GM10248 (cell line): ENCODE data around the gene RRM1.
"Not testable (repeated sequence)": the region's sequence is repeated elsewhere in the genome, so short reads cannot be mapped to it uniquely, and the experiment has no call there.

ENCODE experiments used
- CTCF ChIA-PET: fragments of 300-600 bp; sonication (Branson Sonifier 250); formaldehyde crosslinking; extraction: SDS; loops from one replicate; lab custom pipeline; 2021; ENCODE audit warnings: antibody characterized with exemption; lab: Yijun Ruan, JAX
- POLR2A ChIA-PET: fragments of 350-650 bp; sonication (Branson Sonifier 250); formaldehyde crosslinking; extraction: SDS; loops from one replicate; lab custom pipeline; 2020; ENCODE audit warnings: antibody characterized with exemption; lab: Yijun Ruan, JAX
- DNase-seq: peaks from one replicate; pipeline ENCODE4 v3.0.0; 2012; ENCODE audit errors: extremely low spot score
- TF ChIP-seq, protein P1 (sequence below): IDR thresholded peaks from 2 replicates; pipeline ENCODE4 v1.5.1; 2012; ENCODE audit warnings: mild to moderate bottlenecking, low read depth; ENCODE audit errors: extremely low read depth, missing control alignments, control extremely low read depth

The RRM1 gene

GRCh38 chr11:4161305-4161704 lies 66.7 kb downstream of the RRM1 start:
- DNase-seq: no peak
- TF ChIP-seq, protein P1, sequence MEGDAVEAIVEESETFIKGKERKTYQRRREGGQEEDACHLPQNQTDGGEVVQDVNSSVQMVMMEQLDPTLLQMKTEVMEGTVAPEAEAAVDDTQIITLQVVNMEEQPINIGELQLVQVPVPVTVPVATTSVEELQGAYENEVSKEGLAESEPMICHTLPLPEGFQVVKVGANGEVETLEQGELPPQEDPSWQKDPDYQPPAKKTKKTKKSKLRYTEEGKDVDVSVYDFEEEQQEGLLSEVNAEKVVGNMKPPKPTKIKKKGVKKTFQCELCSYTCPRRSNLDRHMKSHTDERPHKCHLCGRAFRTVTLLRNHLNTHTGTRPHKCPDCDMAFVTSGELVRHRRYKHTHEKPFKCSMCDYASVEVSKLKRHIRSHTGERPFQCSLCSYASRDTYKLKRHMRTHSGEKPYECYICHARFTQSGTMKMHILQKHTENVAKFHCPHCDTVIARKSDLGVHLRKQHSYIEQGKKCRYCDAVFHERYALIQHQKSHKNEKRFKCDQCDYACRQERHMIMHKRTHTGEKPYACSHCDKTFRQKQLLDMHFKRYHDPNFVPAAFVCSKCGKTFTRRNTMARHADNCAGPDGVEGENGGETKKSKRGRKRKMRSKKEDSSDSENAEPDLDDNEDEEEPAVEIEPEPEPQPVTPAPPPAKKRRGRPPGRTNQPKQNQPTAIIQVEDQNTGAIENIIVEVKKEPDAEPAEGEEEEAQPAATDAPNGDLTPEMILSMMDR: no peak
- POLR2A ChIA-PET: no interaction called here
- CTCF ChIA-PET: no interaction called here

DNA sequence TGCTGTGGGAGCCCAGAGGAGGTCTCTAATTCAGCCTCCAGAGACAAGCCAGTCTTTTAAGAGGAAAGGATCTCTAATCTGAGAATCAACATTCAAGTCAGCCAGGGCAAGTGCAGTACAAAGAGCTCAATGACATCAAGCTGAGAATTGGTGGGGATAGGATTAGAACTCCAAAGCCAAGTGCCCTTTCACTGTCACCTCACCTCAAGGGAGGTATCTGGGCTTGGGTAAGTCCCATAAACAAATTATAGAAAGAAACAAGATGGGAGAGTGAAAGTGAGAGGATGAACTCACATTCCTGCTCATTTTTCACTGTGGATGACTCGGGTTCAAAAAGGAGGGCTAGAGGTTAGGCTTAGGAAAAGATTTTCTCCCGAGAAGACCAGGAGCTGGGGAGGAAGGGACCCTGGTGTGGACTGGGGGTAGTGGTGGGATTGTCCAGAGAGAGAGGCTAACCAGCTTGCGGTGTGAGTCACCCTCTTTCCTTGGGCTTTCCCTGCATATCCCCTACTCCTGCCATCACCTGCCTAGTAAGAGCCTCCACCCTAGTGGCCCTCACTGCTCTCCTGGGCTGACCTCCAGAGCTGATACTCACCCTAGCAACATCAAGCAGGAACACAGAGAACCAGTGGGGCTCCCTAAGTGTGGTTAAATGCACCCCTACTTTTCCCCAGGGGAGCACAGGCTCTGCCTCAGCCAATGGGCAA lies 70.4 kb downstream of the RRM1 start:
- POLR2A ChIA-PET: no interaction called here

DNA sequence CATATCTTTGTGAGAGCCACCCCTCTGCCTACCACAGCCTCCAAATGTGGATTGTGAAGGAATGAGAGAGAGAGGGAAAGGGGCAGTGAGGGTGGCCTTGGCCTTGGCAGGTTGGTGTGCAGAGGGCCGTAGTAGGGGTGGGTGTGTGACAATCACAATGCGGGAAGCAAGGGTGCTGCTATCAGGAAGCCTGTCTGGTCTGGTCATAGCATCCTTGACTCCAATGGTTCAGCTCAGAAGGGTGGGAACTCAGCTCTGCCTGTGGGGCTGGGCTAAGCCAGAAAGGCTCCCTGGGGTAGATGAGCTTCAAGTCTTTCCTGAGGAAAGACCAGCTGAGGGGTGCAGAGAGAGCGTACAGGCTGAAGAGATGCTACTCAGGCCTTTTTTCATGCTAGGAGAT lies 72.7 kb downstream of the RRM1 start:
- TF ChIP-seq, protein P1: no peak
- DNase-seq: no peak
- POLR2A ChIA-PET: no interaction called here
- CTCF ChIA-PET: interaction anchor here (1.3 to 2.7 kb wide), 2 partner anchors 15 to 20 kb away, joined by 3 to 14 read pairs; no protein-coding TSS in a partner anchor

More for the DNA sequence above, 70.4 kb downstream of the RRM1 start:
- TF ChIP-seq, protein P1: no peak
- no peak for DNase-seq
- CTCF ChIA-PET: interaction anchor here (0.8 to 2.5 kb wide), 4 partner anchors 12 to 373 kb away, joined by 3 to 15 read pairs (median 4); no protein-coding TSS in a partner anchor

- ChIA-PET POLR2A (no interaction called here), CTCF (interaction anchor here (1.3 to 2.7 kb wide), 2 partner anchors 14 to 20 kb away, joined by 3 to 14 read pairs; no protein-coding TSS in a partner anchor)
- TF ChIP-seq, protein P1: no peak
- no peak for DNase-seq
These were observed 73.2 kb downstream of the RRM1 start for GRCh38 chr11:4167758-4168157.

DNA sequence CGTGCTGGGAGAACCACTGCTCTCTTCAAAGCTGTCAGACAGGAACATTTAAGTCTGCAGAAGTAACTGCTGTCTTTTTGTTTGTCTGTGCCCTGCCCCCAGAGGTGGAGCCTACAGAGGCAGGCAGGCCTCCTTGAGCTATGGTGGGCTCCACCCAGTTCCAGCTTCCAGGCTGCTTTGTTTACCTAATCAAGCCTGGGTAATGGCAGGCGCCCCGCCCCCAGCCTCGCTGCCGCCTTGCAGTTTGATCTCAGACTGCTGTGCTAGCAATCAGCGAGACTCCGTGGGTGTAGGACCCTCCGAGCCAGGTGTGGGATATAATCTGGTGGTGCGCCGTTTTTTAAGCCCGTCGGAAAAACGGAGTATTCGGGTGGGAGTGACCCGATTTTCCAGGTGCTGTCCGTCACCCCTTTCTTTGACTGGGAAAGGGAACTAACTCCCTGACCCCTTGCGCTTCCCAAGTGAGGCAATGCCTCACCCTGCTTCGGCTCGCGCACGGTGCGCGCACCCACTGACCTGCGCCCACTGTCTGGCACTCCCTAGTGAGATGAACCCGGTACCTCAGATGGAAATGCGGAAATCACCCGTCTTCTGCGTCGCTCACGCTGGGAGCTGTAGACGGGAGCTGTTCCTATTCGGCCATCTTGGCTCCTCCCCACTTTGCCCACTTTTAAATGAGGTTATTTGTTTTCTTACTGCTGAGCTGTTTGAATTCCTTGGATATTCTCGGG lies 81.2 kb downstream of the RRM1 start:
- DNase-seq: not testable (repeated sequence)
- CTCF ChIA-PET: interaction anchor here (4.3 kb wide), 1 partner anchor 12 kb away, joined by 32 read pairs; no protein-coding TSS in a partner anchor

DNA sequence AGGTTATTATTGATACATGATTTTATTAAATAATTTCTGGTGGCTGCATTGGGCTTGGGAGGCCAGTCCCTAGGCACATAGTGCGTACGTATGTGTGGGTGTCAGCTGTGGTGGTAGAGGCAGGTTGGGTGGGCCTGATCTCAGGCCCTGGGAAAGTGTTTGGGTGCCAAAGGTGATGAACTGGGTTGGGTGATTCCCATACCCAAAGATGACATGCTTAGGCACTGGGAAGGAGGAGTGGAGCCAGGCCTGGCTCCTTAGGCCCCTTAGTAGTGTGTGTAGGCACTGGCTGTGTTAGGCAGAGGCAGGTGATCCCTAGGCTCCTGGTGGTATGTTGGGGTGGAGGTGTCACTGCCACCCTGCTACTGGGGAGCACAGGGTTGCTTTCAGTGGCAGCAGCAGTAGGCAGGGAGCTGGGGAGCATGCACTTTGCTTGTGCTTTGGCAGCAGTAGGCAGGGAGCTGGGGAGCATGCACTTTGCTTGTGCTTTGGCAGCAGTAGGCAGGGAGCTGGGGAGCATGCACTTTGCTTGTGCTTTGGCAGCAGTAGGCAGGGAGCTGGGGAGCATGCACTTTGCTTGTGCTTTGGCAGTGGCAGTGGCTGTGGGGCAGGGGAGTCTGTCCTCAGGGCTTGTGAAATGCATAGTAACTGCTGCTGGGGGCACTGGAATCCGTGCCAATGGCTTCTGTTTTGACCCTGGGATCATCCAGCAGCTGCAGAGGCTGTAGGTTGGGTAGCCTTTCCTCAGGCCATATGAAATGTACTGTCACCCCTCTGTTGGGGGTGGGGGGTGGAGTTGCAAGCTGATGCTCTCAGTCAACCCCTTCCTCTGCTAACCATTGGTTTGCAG lies 84.4 kb downstream of the RRM1 start:
- ChIA-PET POLR2A (no interaction called here), CTCF (interaction anchor here (0.7 to 4.3 kb wide), 3 partner anchors 8 to 361 kb away, joined by 3 to 32 read pairs (median 15); no protein-coding TSS in a partner anchor)
- TF ChIP-seq, protein P1: no peak
- DNase-seq: no peak

More for the DNA sequence above, 81.2 kb downstream of the RRM1 start:
- POLR2A ChIA-PET: not testable (repeated sequence)
